Hematopoietic multipotent progenitor cell treated with erythropoietin and hydrocortisone succinate and interleukin-3 and kit ligand, for 4 days (in vitro differentiated cells): Measurements from ENCODE around the gene SV2C.

Experiments used
- DNase-seq: peaks from one replicate; pipeline ENCODE4 v3.0.0-alpha.2; 2015

SV2C gene

GRCh38 chr5:76099756-76100155, 16.6 kb downstream of the SV2C start:
- DNase-seq = no peak

GRCh38 chr5:76104027-76104426, 20.8 kb downstream of the SV2C start:
- DNase-seq = peak; percentile 71

GRCh38 chr5:76106149-76106548, 23.0 kb downstream of the SV2C start:
- DNase-seq = no peak

GRCh38 chr5:76111477-76112174, 28.4 kb downstream of the SV2C start:
- no peak for DNase-seq

GRCh38 chr5:76113103-76113502, 29.9 kb downstream of the SV2C start:
- no peak for DNase-seq

GRCh38 chr5:76114179-76114851, 31.1 kb downstream of the SV2C start:
- DNase-seq = peak; percentile 24

GRCh38 chr5:76125346-76125745, 42.2 kb downstream of the SV2C start:
- no peak for DNase-seq

- DNase-seq = no peak
Measured at GRCh38 chr5:76125888-76126287, 42.7 kb downstream of the SV2C start.

- peak; percentile 24 for DNase-seq
Measured at GRCh38 chr5:76134003-76134402, 50.8 kb downstream of the SV2C start.

GRCh38 chr5:76134646-76135045, 51.5 kb downstream of the SV2C start:
- DNase-seq = no peak

- no peak for DNase-seq
Measured at GRCh38 chr5:76137887-76138542, 54.8 kb downstream of the SV2C start.

GRCh38 chr5:76143884-76144283, 60.7 kb downstream of the SV2C start:
- no peak for DNase-seq

GRCh38 chr5:76144513-76145274, 61.5 kb downstream of the SV2C start:
- DNase-seq = no peak

GRCh38 chr5:76145945-76146344, 62.8 kb downstream of the SV2C start:
- DNase-seq = peak; percentile 49

GRCh38 chr5:76149636-76150035, 66.5 kb downstream of the SV2C start:
- no peak for DNase-seq

GRCh38 chr5:76152161-76152560, 69.0 kb downstream of the SV2C start:
- DNase-seq = no peak

GRCh38 chr5:76152700-76153099, 69.5 kb downstream of the SV2C start:
- no peak for DNase-seq

- DNase-seq = no peak
Measured at GRCh38 chr5:76153271-76153670, 70.1 kb downstream of the SV2C start.

- no peak for DNase-seq
Measured at GRCh38 chr5:76154009-76154690, 71.0 kb downstream of the SV2C start.

- no peak for DNase-seq
Measured at GRCh38 chr5:76155536-76155935, 72.4 kb downstream of the SV2C start.

GRCh38 chr5:76162335-76162734, 79.2 kb downstream of the SV2C start:
- no peak for DNase-seq

- no peak for DNase-seq
Measured at GRCh38 chr5:76163111-76163628, 80.0 kb downstream of the SV2C start.

GRCh38 chr5:76165029-76165428, 81.8 kb downstream of the SV2C start:
- DNase-seq = no peak
